Lower leg skin (tissue), 3 donors: Measurements from ENCODE around the gene P4HA3.

Experiments used
- POLR2A ChIP-seq, 2 donors: fragments of 450-650 bp; IDR thresholded peaks; one replicate each; pipeline ENCODE4 v1.6.1; 2016 to 2017; ENCODE audit warnings: antibody characterized with exemption in 2 of 2, mild to moderate bottlenecking in 1 of 2, moderate library complexity in 1 of 2
- TF ChIP-seq, protein P1 (sequence below), 3 donors: fragments of 450-650 bp; IDR thresholded peaks; one replicate each; pipeline ENCODE4 v1.5.1; 2016; ENCODE audit warnings: antibody characterized with exemption in 3 of 3, mild to moderate bottlenecking in 3 of 3, moderate library complexity in 2 of 3

DNA sequence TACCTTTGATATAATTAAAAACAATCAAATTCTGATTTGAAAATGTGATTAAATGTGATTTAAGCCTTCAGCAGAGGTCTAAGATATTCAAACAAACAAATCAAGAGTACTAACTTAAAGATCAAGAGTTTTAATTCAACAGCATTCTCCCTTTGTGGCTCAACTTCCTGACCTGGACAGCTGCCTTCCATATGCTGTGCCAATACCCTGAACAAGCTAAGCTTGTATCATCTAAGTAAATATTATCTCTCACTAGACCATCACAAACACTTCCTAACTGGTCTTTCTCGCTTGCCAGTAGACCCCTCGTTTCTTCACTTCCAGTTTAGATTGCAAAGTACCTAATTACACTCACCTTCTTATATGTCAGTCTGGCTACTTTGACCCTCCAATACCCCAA is 35.9 kb upstream of the P4HA3 start:
- TF ChIP-seq, protein P1, sequence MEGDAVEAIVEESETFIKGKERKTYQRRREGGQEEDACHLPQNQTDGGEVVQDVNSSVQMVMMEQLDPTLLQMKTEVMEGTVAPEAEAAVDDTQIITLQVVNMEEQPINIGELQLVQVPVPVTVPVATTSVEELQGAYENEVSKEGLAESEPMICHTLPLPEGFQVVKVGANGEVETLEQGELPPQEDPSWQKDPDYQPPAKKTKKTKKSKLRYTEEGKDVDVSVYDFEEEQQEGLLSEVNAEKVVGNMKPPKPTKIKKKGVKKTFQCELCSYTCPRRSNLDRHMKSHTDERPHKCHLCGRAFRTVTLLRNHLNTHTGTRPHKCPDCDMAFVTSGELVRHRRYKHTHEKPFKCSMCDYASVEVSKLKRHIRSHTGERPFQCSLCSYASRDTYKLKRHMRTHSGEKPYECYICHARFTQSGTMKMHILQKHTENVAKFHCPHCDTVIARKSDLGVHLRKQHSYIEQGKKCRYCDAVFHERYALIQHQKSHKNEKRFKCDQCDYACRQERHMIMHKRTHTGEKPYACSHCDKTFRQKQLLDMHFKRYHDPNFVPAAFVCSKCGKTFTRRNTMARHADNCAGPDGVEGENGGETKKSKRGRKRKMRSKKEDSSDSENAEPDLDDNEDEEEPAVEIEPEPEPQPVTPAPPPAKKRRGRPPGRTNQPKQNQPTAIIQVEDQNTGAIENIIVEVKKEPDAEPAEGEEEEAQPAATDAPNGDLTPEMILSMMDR (IDR thresholded peaks at IDR 0.05) = no peak
- no peak for TF ChIP-seq POLR2A (IDR thresholded peaks at IDR 0.05)
